Heart right ventricle (tissue), 16 donors: ENCODE results near the gene RPRD1B. TPM values are rescaled to one million over a fixed set of nuclear protein-coding genes. Genes with fewer than 3 reads are reported as not detected.

Experiments
- ATAC-seq, 8 donors: fragments of 200-7000 bp; cut with Tn5 transposase; one replicate each; pipeline ENCODE4 v1.9.1; 2020; ENCODE audit warnings: mild to moderate bottlenecking in 8 of 8, moderate library complexity in 8 of 8, moderate number of reproducible peaks in 1 of 8
- DNase-seq, 2 donors: peaks; one replicate each; pipeline ENCODE4 v3.0.0-alpha.2; 2020
- H3K27ac ChIP-seq, 10 donors: fragments of 200-600 bp; sonication (generic) in 2 of 10; one replicate each; pipeline versions ENCODE4 v1.5.0 to v1.8.0; 2020 to 2022; ENCODE audit warnings: mild to moderate bottlenecking in 3 of 10
- H3K27me3 ChIP-seq, 7 donors: fragments of 200-600 bp; one replicate each; pipeline ENCODE4 v1.8.0; 2021 to 2022; ENCODE audit warnings: mild to moderate bottlenecking in 2 of 7
- H3K36me3 ChIP-seq, 9 donors: fragments of 200-600 bp; sonication (generic) in 1 of 9; one replicate each; pipeline versions ENCODE4 v1.5.0 to v1.8.0; 2020 to 2022; ENCODE audit warnings: mild to moderate bottlenecking in 2 of 9
- H3K4me1 ChIP-seq, 9 donors: fragments of 200-600 bp; sonication (generic) in 1 of 9; one replicate each; pipeline versions ENCODE4 v1.5.0 to v1.8.0; 2020 to 2022; ENCODE audit warnings: mild to moderate bottlenecking in 4 of 9
- H3K4me3 ChIP-seq, 10 donors: fragments of 200-600 bp; sonication (generic) in 2 of 10; one replicate each; pipeline versions ENCODE4 v1.5.0 to v1.8.0; 2020 to 2022; ENCODE audit warnings: mild to moderate bottlenecking in 7 of 10, moderate library complexity in 2 of 10
- H3K9me3 ChIP-seq, 11 donors: fragments of 200-600 bp in 10 of 11; sonication (generic) in 2 of 11; one replicate each; pipeline versions ENCODE4 v1.5.0 to v1.8.0; 2013 to 2022; ENCODE audit warnings: mild to moderate bottlenecking in 2 of 11, control low read depth in 1 of 11, moderate library complexity in 1 of 11
- WGBS, 2 donors: extraction: QIAGEN DNeasy Blood & Tissue Kit; methylation state at CpG; one replicate each; pipeline ENCODE4 v1.1.7; 2013; ENCODE audit warnings: inconsistent platforms in 1 of 2; 5-methylcytosine and 5-hydroxymethylcytosine counted together
- intact Hi-C, 10 donors: fragments of 100-400 bp; cut with DNase I; formaldehyde crosslinking; loops; one replicate each; pipeline versions ENCODE4 v1.11.1 to v1.14.2; 2022
- polyA plus RNA-seq, 2 donors: library from polyadenylated mRNA; stranded (reverse); fragments of 200-250 nt; gene quantifications; one replicate each; pipeline ENCODE4 v1.2.3, GENCODE V29; 2013
- total RNA-seq, 10 donors: library from RNA; stranded (reverse); fragmentation: NEBNext Ultra II Directional in 3 of 10; extraction: Animal tissue kit (Norgen Biotek cat#: 25700) in 3 of 10; gene quantifications; one replicate each; pipeline versions ENCODE4 v1.2.1 to v1.2.4, GENCODE V29; 2021 to 2023
- TF ChIP-seq, protein P1 (sequence below), 9 donors: fragments of 200-600 bp; sonication (generic) in 2 of 9; IDR thresholded peaks; one replicate each; pipeline versions ENCODE4 v1.5.0 to v1.8.0; 2021 to 2022; ENCODE audit warnings: antibody characterized with exemption in 9 of 9, mild to moderate bottlenecking in 5 of 9, moderate library complexity in 1 of 9
- donor health status: Arrhythmogenic right ventricular cardiomyopathy.
- donor health status: ischemic (EF 13 %, LVEDD 7.1; RV severe dilation, severe dysfunction).
- donor health status: healthy with polysubstance abuse.
- donor health status: DM: no; HTN: yes; CAD: no.
- donor health status: DM: no; HTN: no; CAD: no.
- donor health status: ischemic (EF 25% LVEDD 6.9; RV normal size, moderate dysfunction).
- donor health status: ischemic (EF 25% LVEDD 5.7; RV mildly dilated, moderate dysfunction).
- donor health status: healthy.
- donor health status: DM: yes; HTN: yes; CAD: no.
- donor health status: Ischemic cardiomyopathy.
- donor health status: ischemic (EF 35%, LVEDD 5.7; RV mildly dilated, moderate dysfunction).
- donor health status: nonischemic (EF 11% LVEDD 7.7; RV severe dilation, severe dysfunction).
- donor health status: DM: yes; HTN: yes; CAD: no.
- donor health status: PGD.
- donor health status: ischemic (EF 29% LVEDD 5.4; RV normal size, mild dysfunction).
- donor health status: nonischemic (EF 23%, LVEDD 6.1; RV moderate dilation, normal function).

The RPRD1B gene
- total and polyA plus RNA-seq, 12 donors, result 10.4 to 78.1 (median 47.3) TPM

- no peak for DNase-seq
- Histone ChIP-seq H3K9me3 (no peaks in the 10 kb centered on the region), H3K4me1 (peaks cover 26 to 64% (median 46%) of the 10 kb centered on the region in 9 donors), H3K27me3 (no peaks in the 10 kb centered on the region), H3K4me3 (no peak overlapping the region), H3K27ac (peak overlapping the region in 5 of 10 donors; percentile 33 to 92 (median 76)), H3K36me3 (peaks cover 0 to 73% (median 37%) of the 10 kb centered on the region in 9 donors)
- 89 to 98% methylated on average over 3 of the region's 3 CpGs for WGBS, 2 donors
- TF ChIP-seq, protein P1, sequence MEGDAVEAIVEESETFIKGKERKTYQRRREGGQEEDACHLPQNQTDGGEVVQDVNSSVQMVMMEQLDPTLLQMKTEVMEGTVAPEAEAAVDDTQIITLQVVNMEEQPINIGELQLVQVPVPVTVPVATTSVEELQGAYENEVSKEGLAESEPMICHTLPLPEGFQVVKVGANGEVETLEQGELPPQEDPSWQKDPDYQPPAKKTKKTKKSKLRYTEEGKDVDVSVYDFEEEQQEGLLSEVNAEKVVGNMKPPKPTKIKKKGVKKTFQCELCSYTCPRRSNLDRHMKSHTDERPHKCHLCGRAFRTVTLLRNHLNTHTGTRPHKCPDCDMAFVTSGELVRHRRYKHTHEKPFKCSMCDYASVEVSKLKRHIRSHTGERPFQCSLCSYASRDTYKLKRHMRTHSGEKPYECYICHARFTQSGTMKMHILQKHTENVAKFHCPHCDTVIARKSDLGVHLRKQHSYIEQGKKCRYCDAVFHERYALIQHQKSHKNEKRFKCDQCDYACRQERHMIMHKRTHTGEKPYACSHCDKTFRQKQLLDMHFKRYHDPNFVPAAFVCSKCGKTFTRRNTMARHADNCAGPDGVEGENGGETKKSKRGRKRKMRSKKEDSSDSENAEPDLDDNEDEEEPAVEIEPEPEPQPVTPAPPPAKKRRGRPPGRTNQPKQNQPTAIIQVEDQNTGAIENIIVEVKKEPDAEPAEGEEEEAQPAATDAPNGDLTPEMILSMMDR (IDR thresholded peaks at IDR 0.05), result no peak
- ATAC-seq, result no peak
- intact Hi-C loops, result no loop called here
Observed at GRCh38 chr20:38131588-38132121, 98.1 kb downstream of the RPRD1B start.

GRCh38 chr20:38132156-38132909 lies 98.8 kb downstream of the RPRD1B start:
- intact Hi-C loops, result no loop called here
- TF ChIP-seq, protein P1 (IDR thresholded peaks at IDR 0.05), result no peak
- Histone ChIP-seq H3K36me3 (peaks cover 0 to 80% (median 42%) of the 10 kb centered on the region in 9 donors), H3K9me3 (no peaks in the 10 kb centered on the region), H3K4me1 (peaks cover 21 to 64% (median 46%) of the 10 kb centered on the region in 9 donors), H3K27me3 (no peaks in the 10 kb centered on the region), H3K27ac (peak overlapping the region in 6 of 10 donors; percentile 23 to 92 (median 78)), H3K4me3 (no peak overlapping the region)
- DNase-seq (no peak), ATAC-seq (no peak)
- WGBS, 2 donors, result 93 to 94% methylated on average over 25 to 26 of the region's 26 CpGs

- DNase-seq (no peak), ATAC-seq (no peak)
- Histone ChIP-seq H3K27me3 (no peaks in the 10 kb centered on the region), H3K27ac (peak overlapping the region in 8 of 10 donors; percentile 33 to 92 (median 77)), H3K36me3 (peaks cover 0 to 87% (median 49%) of the 10 kb centered on the region in 9 donors), H3K9me3 (no peaks in the 10 kb centered on the region), H3K4me3 (no peak overlapping the region), H3K4me1 (peaks cover 18 to 61% (median 41%) of the 10 kb centered on the region in 9 donors)
- intact Hi-C loops, result no loop called here
- TF ChIP-seq, protein P1 (IDR thresholded peaks at IDR 0.05), result no peak
- 83 to 84% methylated on average over 11 of the region's 11 CpGs for WGBS, 2 donors
Observed at GRCh38 chr20:38132910-38133501, 99.5 kb downstream of the RPRD1B start.

- H3K27ac ChIP-seq, result peak overlapping the region; percentile 36 to 92 (median 77)
- H3K4me3 ChIP-seq, result no peak overlapping the region
- intact Hi-C loops, result no loop called here
- H3K4me1 ChIP-seq, result peaks cover 18 to 58% (median 40%) of the 10 kb centered on the region in 9 donors
- 79 to 81% methylated on average over 10 of the region's 10 CpGs for WGBS, 2 donors
- peaks cover 0 to 90% (median 57%) of the 10 kb centered on the region in 9 donors for H3K36me3 ChIP-seq
- TF ChIP-seq, protein P1 (IDR thresholded peaks at IDR 0.05), result no peak
- no peaks in the 10 kb centered on the region for H3K9me3 ChIP-seq
- ATAC-seq (no peak), DNase-seq (no peak)
- H3K27me3 ChIP-seq, result no peaks in the 10 kb centered on the region
Observed at GRCh38 chr20:38133680-38134426, 100.3 kb downstream of the RPRD1B start.
